OCI-LY3 (cell line): ENCODE measurements around the gene AFF1.

Source experiments
- H2AFZ ChIP-seq: fragments of 200-600, 300-600 bp; shearing (Covaris generic); 2 replicates; pipeline ENCODE4 v1.6.0; 2014; ENCODE audit warnings: antibody characterized with exemption, low read depth, low read length
- H3K27ac ChIP-seq: fragments of 200-600, 300-600 bp; sonication (generic); 2 replicates; pipeline ENCODE4 v1.5.1; 2014; ENCODE audit warnings: mild to moderate bottlenecking, low read length, moderate library complexity, mixed read lengths
- H3K27me3 ChIP-seq: fragments of 200-600, 300-600 bp; sonication (generic); 2 replicates; pipeline ENCODE4 v1.6.1; 2014; ENCODE audit warnings: low read depth, low read length, mixed read lengths
- H3K36me3 ChIP-seq: fragments of 200-600, 300-600 bp; sonication (generic); replicated peaks from 2 replicates; pipeline ENCODE3; 2014; ENCODE audit warnings: low read depth, low read length, mixed read lengths
- H3K4me1 ChIP-seq: fragments of 300-600, 200-600 bp; sonication (generic); 2 replicates; pipeline ENCODE4 v1.6.1; 2014; ENCODE audit warnings: low read length, mixed read lengths
- H3K4me2 ChIP-seq: fragments of 200-600, 300-600 bp; sonication (generic); 2 replicates; pipeline ENCODE4 v1.6.1; 2014; ENCODE audit warnings: low read length, mixed read lengths
- H3K4me3 ChIP-seq: fragments of 300-600, 200-600 bp; sonication (generic); 2 replicates; pipeline ENCODE4 v1.5.1; 2014; ENCODE audit warnings: antibody characterized with exemption, mild to moderate bottlenecking, low read length, moderate library complexity
- H3K79me2 ChIP-seq: fragments of 300-600, 200-600 bp; shearing (Covaris generic); 2 replicates; pipeline ENCODE4 v1.6.1; 2014; ENCODE audit warnings: mild to moderate bottlenecking, low read length, mixed read lengths
- H3K9ac ChIP-seq: fragments of 300-600, 200-600 bp; shearing (Covaris generic); 2 replicates; pipeline ENCODE4 v1.6.0; 2014; ENCODE audit warnings: mild to moderate bottlenecking, low read length, moderate library complexity
- H3K9me3 ChIP-seq: fragments of 200-600, 300-600 bp; shearing (Covaris generic); 2 replicates; pipeline ENCODE4 v1.6.1; 2014; ENCODE audit warnings: low read length, mixed read lengths; ENCODE audit not compliant: insufficient read depth
- H4K20me1 ChIP-seq: fragments of 200-600, 300-600 bp; sonication (generic); 2 replicates; pipeline ENCODE4 v1.6.1; 2016; ENCODE audit warnings: low read length, mixed read lengths; ENCODE audit not compliant: insufficient read depth
- CTCF ChIP-seq: fragments of 200-600, 300-600 bp; sonication (generic); IDR thresholded peaks from 2 replicates; pipeline ENCODE4 v1.5.1; 2014; ENCODE audit warnings: antibody characterized with exemption, low read length, low read depth
- EZH2phosphoT487 ChIP-seq: fragments of 200-600 bp; shearing (Covaris generic); IDR thresholded peaks from 2 replicates; pipeline ENCODE4 v1.6.1; 2018; ENCODE audit warnings: antibody characterized with exemption, mixed run types, low read depth

Gene AFF1

GRCh38 chr4:86896596-86896995 lies 38.2 kb upstream of the AFF1 start:
- peaks cover 3% of the 10 kb centered on the region; the same call in 1 of the 2 replicates for H3K4me1 ChIP-seq
- no peak overlapping the region for H3K4me2 ChIP-seq
- H2AFZ ChIP-seq, result no peak overlapping the region
- TF ChIP-seq CTCF (no peak), EZH2phosphoT487 (no peak)
- H4K20me1 ChIP-seq, result no peaks in the 10 kb centered on the region
- H3K4me3 ChIP-seq, result no peak overlapping the region
- no peaks in the 10 kb centered on the region for H3K36me3 ChIP-seq
- H3K27ac ChIP-seq, result no peak overlapping the region
- H3K27me3 ChIP-seq, result no peaks in the 10 kb centered on the region
- H3K9me3 ChIP-seq, result no peaks in the 10 kb centered on the region
- H3K9ac ChIP-seq, result no peak overlapping the region
- H3K79me2 ChIP-seq, result no peaks in the 10 kb centered on the region

- no peak overlapping the region for H3K27ac ChIP-seq
- no peak overlapping the region for H3K9ac ChIP-seq
- H3K36me3 ChIP-seq, result no peaks in the 10 kb centered on the region
- no peak overlapping the region for H3K4me3 ChIP-seq
- peaks cover 3% of the 10 kb centered on the region; the same call in 1 of the 2 replicates for H3K4me1 ChIP-seq
- H3K79me2 ChIP-seq, result no peaks in the 10 kb centered on the region
- no peak overlapping the region for H2AFZ ChIP-seq
- H3K4me2 ChIP-seq, result no peak overlapping the region
- no peaks in the 10 kb centered on the region for H4K20me1 ChIP-seq
- TF ChIP-seq CTCF (peak; percentile 56), EZH2phosphoT487 (no peak)
- no peaks in the 10 kb centered on the region for H3K27me3 ChIP-seq
- no peaks in the 10 kb centered on the region for H3K9me3 ChIP-seq
Measured at GRCh38 chr4:86898562-86898961, 36.2 kb upstream of the AFF1 start.

- Histone ChIP-seq H4K20me1 (no peaks in the 10 kb centered on the region), H3K27ac (no peak overlapping the region), H3K36me3 (no peaks in the 10 kb centered on the region), H2AFZ (no peak overlapping the region), H3K9me3 (no peaks in the 10 kb centered on the region), H3K4me2 (no peak overlapping the region), H3K9ac (no peak overlapping the region), H3K4me1 (no peaks in the 10 kb centered on the region), H3K79me2 (no peaks in the 10 kb centered on the region), H3K4me3 (no peak overlapping the region), H3K27me3 (no peaks in the 10 kb centered on the region)
- TF ChIP-seq CTCF (no peak), EZH2phosphoT487 (no peak)
Measured at GRCh38 chr4:86901864-86902263, 32.9 kb upstream of the AFF1 start.

- no peaks in the 10 kb centered on the region for H3K9me3 ChIP-seq
- peaks cover 44% of the 10 kb centered on the region for H3K4me1 ChIP-seq
- no peak overlapping the region for H2AFZ ChIP-seq
- H3K36me3 ChIP-seq, result no peaks in the 10 kb centered on the region
- H3K4me2 ChIP-seq, result peak overlapping the region; percentile 57
- no peaks in the 10 kb centered on the region for H3K79me2 ChIP-seq
- no peaks in the 10 kb centered on the region for H4K20me1 ChIP-seq
- no peak overlapping the region; the same call in 1 of the 2 replicates for H3K9ac ChIP-seq
- TF ChIP-seq CTCF, result no peak
- TF ChIP-seq EZH2phosphoT487, result no peak
- H3K4me3 ChIP-seq, result peak overlapping the region; percentile 31
- no peaks in the 10 kb centered on the region for H3K27me3 ChIP-seq
- no peak overlapping the region for H3K27ac ChIP-seq
Measured at GRCh38 chr4:86908251-86908657, 26.6 kb upstream of the AFF1 start.
